ENCODE results near the gene KRTAP12-2.

KRTAP12-2 gene

GRCh38 chr21:44684077-44684476 lies 17.4 kb upstream of the KRTAP12-2 start:
- Histone ChIP-seq H3K9me3 (ENCODE audit: control insufficient read depth, insufficient read depth, low read depth, low read length) (no peaks in the 10 kb centered on the region), H3K27ac (ENCODE audit: extremely low read depth, low read depth, low read length) (no peak overlapping the region), H3K36me3 (ENCODE audit: control insufficient read depth in 2 of 2, insufficient read depth in 1 of 2, low read length in 2 of 2) (no peaks in the 10 kb centered on the region), H3K4me3 (ENCODE audit: low read depth, low read length) (no peak overlapping the region), H3K4me1 (ENCODE audit: control insufficient read depth, insufficient read depth, low read length) (no peaks in the 10 kb centered on the region)
- POLR2A ChIA-PET: interaction anchor here (0.6 kb wide), 1 partner anchor 236 kb away, joined by 8 read pairs; no protein-coding TSS in a partner anchor
- CTCF ChIA-PET: no interaction called here
- TF ChIP-seq ZNF341 (tag by site-specific recombination; IDR thresholded peaks at IDR 0.05; ENCODE audit: low read depth) (no peak), ZNF214 (tag by site-specific recombination; IDR thresholded peaks at IDR 0.05; ENCODE audit: borderline replicate concordance) (no peak), ZNF350 (tag by site-specific recombination; IDR thresholded peaks at IDR 0.05) (no peak), ZNF26 (tag by site-specific recombination; IDR thresholded peaks at IDR 0.05) (no peak), RBAK (tag by site-specific recombination; IDR thresholded peaks at IDR 0.05) (no peak), ZNF24 (tag by site-specific recombination; IDR thresholded peaks at IDR 0.05) (no peak), ZNF221 (tag by site-specific recombination; IDR thresholded peaks at IDR 0.05; ENCODE audit: borderline replicate concordance) (no peak), GLIS2 (tag by site-specific recombination; IDR thresholded peaks at IDR 0.05) (no peak), REPIN1 (tag by site-specific recombination; IDR thresholded peaks at IDR 0.05; ENCODE audit: low read depth) (no peak), SETDB1 (IDR thresholded peaks at IDR 0.05; ENCODE audit: insufficient read length, low read length) (no peak), ZNF155 (tag by site-specific recombination; IDR thresholded peaks at IDR 0.05) (no peak), ZNF157 (tag by site-specific recombination; IDR thresholded peaks at IDR 0.05) (no peak), ZBTB11 (tag by site-specific recombination; conservative IDR thresholded peaks at IDR 0.05; ENCODE audit: low read depth) (no peak), ZFP3 (tag by site-specific recombination; IDR thresholded peaks at IDR 0.05; ENCODE audit: low read depth) (no peak), GLIS1 (tag by site-specific recombination; IDR thresholded peaks at IDR 0.05) (no peak), ZNF121 (tag by site-specific recombination; IDR thresholded peaks at IDR 0.05) (no peak), ZNF266 (tag by site-specific recombination; IDR thresholded peaks at IDR 0.05; ENCODE audit: low read depth) (no peak)

- ChIA-PET POLR2A (no interaction called here), CTCF (interaction anchor here (0.6 to 1.2 kb wide), 3 partner anchors 59 to 560 kb away, joined by 3 to 4 read pairs (median 3); no protein-coding TSS in a partner anchor)
- Histone ChIP-seq H3K4me3 (ENCODE audit: low read depth, low read length) (no peak overlapping the region), H3K27ac (ENCODE audit: extremely low read depth, low read depth, low read length) (no peak overlapping the region), H3K9me3 (ENCODE audit: control insufficient read depth, insufficient read depth, low read depth, low read length) (no peaks in the 10 kb centered on the region), H3K36me3 (ENCODE audit: control insufficient read depth in 2 of 2, insufficient read depth in 1 of 2, low read length in 2 of 2) (no peaks in the 10 kb centered on the region), H3K4me1 (ENCODE audit: control insufficient read depth, insufficient read depth, low read length) (no peaks in the 10 kb centered on the region)
- TF ChIP-seq ZNF416 (tag by site-specific recombination; IDR thresholded peaks at IDR 0.05) (no peak), ZEB2 (tag by site-specific recombination; IDR thresholded peaks at IDR 0.05) (no peak), PRDM4 (tag by site-specific recombination; IDR thresholded peaks at IDR 0.05) (no peak), ZNF221 (tag by site-specific recombination; IDR thresholded peaks at IDR 0.05; ENCODE audit: borderline replicate concordance) (no peak), ZNF626 (tag by site-specific recombination; IDR thresholded peaks at IDR 0.05) (no peak), PRDM2 (tag by site-specific recombination; IDR thresholded peaks at IDR 0.05; ENCODE audit: borderline replicate concordance) (no peak)
Observed at GRCh38 chr21:44682580-44683151, 15.9 kb upstream of the KRTAP12-2 start.
